GM18498 (cell line): ENCODE results near the gene MANSC4.

Source experiments
- ATAC-seq: cut with Tn5 transposase; IDR thresholded peaks from one replicate; pipeline ENCODE4 v1.9.1; 2021; ENCODE audit warnings: mild to moderate bottlenecking, moderate library complexity; ENCODE audit not compliant: unreplicated experiment

MANSC4 gene

GRCh38 chr12:27779920-27780611, at the start of gene MANSC4, which contains the start of gene KLHL42:
TSS of gene MANSC4 (minus strand) at chr12:27780236. CDS start at chr12:27771276, 8,960 bp downstream.
TSS of gene KLHL42 (plus strand) at chr12:27780233. CDS start at chr12:27780331, 98 bp downstream.
- ATAC-seq = peak; percentile 81

- ATAC-seq = no peak
These were observed 48.2 kb upstream of the MANSC4 start for GRCh38 chr12:27828196-27828595.

GRCh38 chr12:27826076-27826475, 46.0 kb upstream of the MANSC4 start:
- ATAC-seq = no peak

- peak; percentile 72 for ATAC-seq
These were observed 44.2 kb upstream of the MANSC4 start for GRCh38 chr12:27824126-27824842.

GRCh38 chr12:27823038-27823437, 43.0 kb upstream of the MANSC4 start:
- no peak for ATAC-seq

- peak; percentile 68 for ATAC-seq
These were observed 42.2 kb upstream of the MANSC4 start for GRCh38 chr12:27822076-27822712.

- no peak for ATAC-seq
These were observed 41.4 kb upstream of the MANSC4 start for GRCh38 chr12:27821259-27821973.

GRCh38 chr12:27820564-27820963, 40.5 kb upstream of the MANSC4 start:
- ATAC-seq = no peak

GRCh38 chr12:27818401-27818918, 38.4 kb upstream of the MANSC4 start:
- ATAC-seq = no peak

- ATAC-seq = no peak
These were observed 37.7 kb upstream of the MANSC4 start for GRCh38 chr12:27817766-27818165.

GRCh38 chr12:27814851-27815591, 35.0 kb upstream of the MANSC4 start:
- no peak for ATAC-seq

GRCh38 chr12:27814411-27814810, 34.4 kb upstream of the MANSC4 start:
- ATAC-seq = no peak

GRCh38 chr12:27812502-27812901, 32.5 kb upstream of the MANSC4 start:
- no peak for ATAC-seq

- ATAC-seq = no peak
These were observed 30.7 kb upstream of the MANSC4 start for GRCh38 chr12:27810756-27811155.

GRCh38 chr12:27808841-27809240, 28.8 kb upstream of the MANSC4 start:
- no peak for ATAC-seq

GRCh38 chr12:27807063-27807703, 27.1 kb upstream of the MANSC4 start:
- no peak for ATAC-seq

GRCh38 chr12:27806259-27806658, 26.2 kb upstream of the MANSC4 start:
- no peak for ATAC-seq

GRCh38 chr12:27805238-27805637, 25.2 kb upstream of the MANSC4 start:
- ATAC-seq = no peak

- ATAC-seq = no peak
These were observed 22.9 kb upstream of the MANSC4 start for GRCh38 chr12:27802936-27803335.

- ATAC-seq = no peak
These were observed 22.5 kb upstream of the MANSC4 start for GRCh38 chr12:27802511-27802910.
